ENCODE data around the gene SEZ6L.

SEZ6L gene

GRCh38 chr22:26235792-26236487, 66.7 kb downstream of the SEZ6L start:
- Histone ChIP-seq H3K4me1 (ENCODE audit: insufficient read depth, low read length, poor library complexity, severe bottlenecking) (no peaks in the 10 kb centered on the region), H3K4me3 (ENCODE audit: low read length, poor library complexity, severe bottlenecking) (no peak overlapping the region)

GRCh38 chr22:26236991-26237390, 67.7 kb downstream of the SEZ6L start:
- H3K27me3 ChIP-seq (ENCODE audit: insufficient read depth, low read length, poor library complexity, severe bottlenecking), result no peaks in the 10 kb centered on the region
- H3K79me2 ChIP-seq (ENCODE audit: insufficient read depth, low read length), result no peaks in the 10 kb centered on the region
- no peak overlapping the region for H3K4me2 ChIP-seq (ENCODE audit: low read depth, low read length, poor library complexity, severe bottlenecking)
- H4K20me1 ChIP-seq (ENCODE audit: insufficient read depth, low read length, poor library complexity, severe bottlenecking), result no peaks in the 10 kb centered on the region
- no peak overlapping the region for H3K9ac ChIP-seq (ENCODE audit: low read depth, low read length, poor library complexity, severe bottlenecking)
- TF ChIP-seq, protein P1, sequence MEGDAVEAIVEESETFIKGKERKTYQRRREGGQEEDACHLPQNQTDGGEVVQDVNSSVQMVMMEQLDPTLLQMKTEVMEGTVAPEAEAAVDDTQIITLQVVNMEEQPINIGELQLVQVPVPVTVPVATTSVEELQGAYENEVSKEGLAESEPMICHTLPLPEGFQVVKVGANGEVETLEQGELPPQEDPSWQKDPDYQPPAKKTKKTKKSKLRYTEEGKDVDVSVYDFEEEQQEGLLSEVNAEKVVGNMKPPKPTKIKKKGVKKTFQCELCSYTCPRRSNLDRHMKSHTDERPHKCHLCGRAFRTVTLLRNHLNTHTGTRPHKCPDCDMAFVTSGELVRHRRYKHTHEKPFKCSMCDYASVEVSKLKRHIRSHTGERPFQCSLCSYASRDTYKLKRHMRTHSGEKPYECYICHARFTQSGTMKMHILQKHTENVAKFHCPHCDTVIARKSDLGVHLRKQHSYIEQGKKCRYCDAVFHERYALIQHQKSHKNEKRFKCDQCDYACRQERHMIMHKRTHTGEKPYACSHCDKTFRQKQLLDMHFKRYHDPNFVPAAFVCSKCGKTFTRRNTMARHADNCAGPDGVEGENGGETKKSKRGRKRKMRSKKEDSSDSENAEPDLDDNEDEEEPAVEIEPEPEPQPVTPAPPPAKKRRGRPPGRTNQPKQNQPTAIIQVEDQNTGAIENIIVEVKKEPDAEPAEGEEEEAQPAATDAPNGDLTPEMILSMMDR (conservative IDR thresholded peaks at IDR 0.05; ENCODE audit: low read length), result no peak
- no peak for TF ChIP-seq EZH2phosphoT487 (IDR thresholded peaks at IDR 0.05; ENCODE audit: borderline replicate concordance)
- H3K4me1 ChIP-seq (ENCODE audit: insufficient read depth, low read length, poor library complexity, severe bottlenecking), result no peaks in the 10 kb centered on the region
- H3K36me3 ChIP-seq (ENCODE audit: insufficient read depth, low read length), result no peaks in the 10 kb centered on the region
- H2AFZ ChIP-seq (ENCODE audit: low read length), result no peak overlapping the region
- H3K4me3 ChIP-seq (ENCODE audit: low read length, poor library complexity, severe bottlenecking), result no peak overlapping the region
- no peaks in the 10 kb centered on the region for H3K9me3 ChIP-seq (ENCODE audit: insufficient read depth, low read depth, low read length)
- H3K9me2 ChIP-seq (replicated peaks; ENCODE audit: low read depth, low read length), result no peaks in the 10 kb centered on the region
- no peaks in the 10 kb centered on the region for H3F3A ChIP-seq (ENCODE audit: low read depth)

More at GRCh38 chr22:26235792-26236487, 66.7 kb downstream of the SEZ6L start:
- H2AFZ ChIP-seq (ENCODE audit: low read length), result no peak overlapping the region
- H3K9me3 ChIP-seq (ENCODE audit: insufficient read depth, low read depth, low read length), result no peaks in the 10 kb centered on the region
- no peaks in the 10 kb centered on the region for H3K27me3 ChIP-seq (ENCODE audit: insufficient read depth, low read length, poor library complexity, severe bottlenecking)
- no peaks in the 10 kb centered on the region for H3K36me3 ChIP-seq (ENCODE audit: insufficient read depth, low read length)
- H3K79me2 ChIP-seq (ENCODE audit: insufficient read depth, low read length), result no peaks in the 10 kb centered on the region
- no peaks in the 10 kb centered on the region for H4K20me1 ChIP-seq (ENCODE audit: insufficient read depth, low read length, poor library complexity, severe bottlenecking)
- H3F3A ChIP-seq (ENCODE audit: low read depth), result no peaks in the 10 kb centered on the region
- TF ChIP-seq, protein P1 (conservative IDR thresholded peaks at IDR 0.05; ENCODE audit: low read length), result no peak
- TF ChIP-seq EZH2phosphoT487 (IDR thresholded peaks at IDR 0.05; ENCODE audit: borderline replicate concordance), result no peak
- H3K9me2 ChIP-seq (replicated peaks; ENCODE audit: low read depth, low read length), result no peaks in the 10 kb centered on the region
- H3K4me2 ChIP-seq (ENCODE audit: low read depth, low read length, poor library complexity, severe bottlenecking), result no peak overlapping the region
- no peak overlapping the region for H3K9ac ChIP-seq (ENCODE audit: low read depth, low read length, poor library complexity, severe bottlenecking)

- H3K9ac ChIP-seq (ENCODE audit: low read depth, low read length, poor library complexity, severe bottlenecking), result no peak overlapping the region
- no peaks in the 10 kb centered on the region for H3K27me3 ChIP-seq (ENCODE audit: insufficient read depth, low read length, poor library complexity, severe bottlenecking)
- H4K20me1 ChIP-seq (ENCODE audit: insufficient read depth, low read length, poor library complexity, severe bottlenecking), result no peaks in the 10 kb centered on the region
- no peaks in the 10 kb centered on the region for H3K9me3 ChIP-seq (ENCODE audit: insufficient read depth, low read depth, low read length)
- H3K79me2 ChIP-seq (ENCODE audit: insufficient read depth, low read length), result no peaks in the 10 kb centered on the region
- no peak overlapping the region for H3K4me2 ChIP-seq (ENCODE audit: low read depth, low read length, poor library complexity, severe bottlenecking)
- no peak overlapping the region for H3K4me3 ChIP-seq (ENCODE audit: low read length, poor library complexity, severe bottlenecking)
- no peak overlapping the region for H2AFZ ChIP-seq (ENCODE audit: low read length)
- H3K4me1 ChIP-seq (ENCODE audit: insufficient read depth, low read length, poor library complexity, severe bottlenecking), result no peaks in the 10 kb centered on the region
- no peak for TF ChIP-seq EZH2phosphoT487 (IDR thresholded peaks at IDR 0.05; ENCODE audit: borderline replicate concordance)
- no peaks in the 10 kb centered on the region for H3K9me2 ChIP-seq (replicated peaks; ENCODE audit: low read depth, low read length)
- no peaks in the 10 kb centered on the region for H3K36me3 ChIP-seq (ENCODE audit: insufficient read depth, low read length)
- no peaks in the 10 kb centered on the region for H3F3A ChIP-seq (ENCODE audit: low read depth)
These were observed 69.3 kb downstream of the SEZ6L start for GRCh38 chr22:26238596-26238995.

- H3K4me2 ChIP-seq (ENCODE audit: low read depth, low read length, poor library complexity, severe bottlenecking), result no peak overlapping the region
- H2AFZ ChIP-seq (ENCODE audit: low read length), result no peak overlapping the region
- H3K9me2 ChIP-seq (replicated peaks; ENCODE audit: low read depth, low read length), result no peaks in the 10 kb centered on the region
- no peak overlapping the region for H3K4me3 ChIP-seq (ENCODE audit: low read length, poor library complexity, severe bottlenecking)
- no peaks in the 10 kb centered on the region for H4K20me1 ChIP-seq (ENCODE audit: insufficient read depth, low read length, poor library complexity, severe bottlenecking)
- H3K79me2 ChIP-seq (ENCODE audit: insufficient read depth, low read length), result no peaks in the 10 kb centered on the region
- H3K9me3 ChIP-seq (ENCODE audit: insufficient read depth, low read depth, low read length), result no peaks in the 10 kb centered on the region
- H3K36me3 ChIP-seq (ENCODE audit: insufficient read depth, low read length), result no peaks in the 10 kb centered on the region
- no peak overlapping the region for H3K9ac ChIP-seq (ENCODE audit: low read depth, low read length, poor library complexity, severe bottlenecking)
- H3F3A ChIP-seq (ENCODE audit: low read depth), result no peaks in the 10 kb centered on the region
- H3K4me1 ChIP-seq (ENCODE audit: insufficient read depth, low read length, poor library complexity, severe bottlenecking), result no peaks in the 10 kb centered on the region
- TF ChIP-seq EZH2phosphoT487 (IDR thresholded peaks at IDR 0.05; ENCODE audit: borderline replicate concordance), result no peak
- TF ChIP-seq, protein P1 (conservative IDR thresholded peaks at IDR 0.05; ENCODE audit: low read length), result no peak
- H3K27me3 ChIP-seq (ENCODE audit: insufficient read depth, low read length, poor library complexity, severe bottlenecking), result no peaks in the 10 kb centered on the region
These were observed 70.3 kb downstream of the SEZ6L start for GRCh38 chr22:26239581-26239980.

Data from Loucy (cell line).